ENCODE data around the gene ZNF644.

Gene ZNF644

GRCh38 chr1:91020967-91021685 is 709 bp downstream of the ZNF644 start:
- peak; percentile 57 for DNase-seq (ENCODE audit: low read depth)

GRCh38 chr1:91020486-91020885 is 1.3 kb downstream of the ZNF644 start:
- DNase-seq (ENCODE audit: low read depth): no peak

- DNase-seq (ENCODE audit: low read depth): no peak
Observed at GRCh38 chr1:91018006-91018405, 3.8 kb downstream of the ZNF644 start.

GRCh38 chr1:91015794-91016550 is 5.9 kb downstream of the ZNF644 start:
- DNase-seq (ENCODE audit: low read depth): no peak

DNA sequence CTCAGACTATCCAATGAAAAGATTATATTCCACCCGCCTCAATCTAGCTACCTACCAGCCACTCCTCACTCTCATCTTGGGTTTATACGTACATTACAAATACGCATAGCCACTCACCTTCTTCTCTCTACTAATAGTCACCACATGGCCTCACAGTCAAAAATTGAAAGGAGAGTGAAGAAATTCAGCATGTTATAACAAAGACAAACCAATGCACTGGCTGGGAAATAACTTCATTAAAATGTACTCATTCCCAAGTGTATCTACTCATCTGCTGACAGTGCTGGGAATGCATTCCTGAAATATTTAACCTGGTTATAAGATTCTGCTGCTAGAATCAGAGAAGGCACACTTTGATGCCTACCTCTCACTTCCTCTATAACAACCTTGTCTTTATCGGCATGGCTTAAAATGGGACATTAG is 6.5 kb downstream of the ZNF644 start:
- DNase-seq (ENCODE audit: low read depth): no peak

DNA sequence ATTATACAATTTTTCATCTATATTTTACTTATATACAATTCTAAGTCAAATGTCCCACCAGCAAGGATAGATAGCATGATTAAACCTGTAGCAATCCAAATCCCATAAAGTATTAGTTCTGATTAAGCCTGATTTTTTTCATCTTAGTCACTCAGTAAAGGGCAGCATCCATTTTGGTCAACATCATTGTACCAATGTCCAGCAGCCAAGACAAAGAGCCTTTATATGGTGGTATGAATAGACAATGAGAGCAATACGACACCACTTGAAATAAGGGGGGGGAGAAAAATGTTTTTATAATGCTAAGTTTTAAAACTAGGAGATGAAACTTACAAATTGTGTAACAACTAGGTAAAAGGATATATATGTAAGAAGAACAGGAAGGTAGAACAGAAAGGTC is 7.4 kb downstream of the ZNF644 start:
- no peak for DNase-seq (ENCODE audit: low read depth)

- DNase-seq (ENCODE audit: low read depth): no peak
Observed at GRCh38 chr1:91013302-91013701, 8.5 kb downstream of the ZNF644 start.

GRCh38 chr1:91012196-91012595 is 9.6 kb downstream of the ZNF644 start:
- no peak for DNase-seq (ENCODE audit: low read depth)

DNA sequence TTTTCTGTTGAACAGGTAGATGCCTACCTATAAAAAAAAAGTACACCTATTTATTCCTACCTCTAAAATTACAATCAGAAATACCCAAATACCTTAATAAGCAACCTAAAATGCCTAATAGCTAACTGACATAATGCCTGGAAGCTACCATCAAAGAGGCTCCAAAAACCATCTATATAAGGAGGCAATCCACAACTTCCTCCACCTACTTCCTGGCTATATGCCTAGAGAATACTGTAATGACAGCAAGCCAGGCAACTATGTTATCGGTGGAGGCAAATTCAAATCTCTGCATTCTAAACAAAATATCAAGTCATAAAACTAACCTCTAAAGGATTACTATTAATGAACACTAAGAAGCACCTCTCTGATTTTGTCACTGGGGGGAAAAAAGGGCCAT is 10.1 kb downstream of the ZNF644 start:
- DNase-seq (ENCODE audit: low read depth): no peak

DNA sequence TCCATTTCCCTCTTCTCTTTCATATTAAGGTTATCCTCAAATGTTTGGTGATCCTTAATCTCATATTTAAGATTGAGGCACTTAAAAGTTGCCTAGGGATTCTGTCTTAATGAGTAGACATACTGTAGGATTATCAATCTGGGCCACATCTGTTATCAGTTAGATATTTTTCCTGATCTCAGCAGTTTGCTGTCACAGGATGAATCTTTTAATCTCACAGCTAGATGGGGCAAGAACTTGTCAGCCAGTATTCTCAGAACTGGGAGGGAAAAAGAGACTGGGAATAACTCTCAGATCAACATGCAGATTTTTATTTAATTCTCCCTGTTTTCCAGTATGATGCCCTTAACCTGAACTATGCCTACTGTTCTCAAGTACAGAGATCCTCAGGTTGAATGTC is 14.0 kb downstream of the ZNF644 start:
- DNase-seq (ENCODE audit: low read depth): no peak

- no peak for DNase-seq (ENCODE audit: low read depth)
Observed at GRCh38 chr1:91007092-91007491, 14.7 kb downstream of the ZNF644 start.

DNA sequence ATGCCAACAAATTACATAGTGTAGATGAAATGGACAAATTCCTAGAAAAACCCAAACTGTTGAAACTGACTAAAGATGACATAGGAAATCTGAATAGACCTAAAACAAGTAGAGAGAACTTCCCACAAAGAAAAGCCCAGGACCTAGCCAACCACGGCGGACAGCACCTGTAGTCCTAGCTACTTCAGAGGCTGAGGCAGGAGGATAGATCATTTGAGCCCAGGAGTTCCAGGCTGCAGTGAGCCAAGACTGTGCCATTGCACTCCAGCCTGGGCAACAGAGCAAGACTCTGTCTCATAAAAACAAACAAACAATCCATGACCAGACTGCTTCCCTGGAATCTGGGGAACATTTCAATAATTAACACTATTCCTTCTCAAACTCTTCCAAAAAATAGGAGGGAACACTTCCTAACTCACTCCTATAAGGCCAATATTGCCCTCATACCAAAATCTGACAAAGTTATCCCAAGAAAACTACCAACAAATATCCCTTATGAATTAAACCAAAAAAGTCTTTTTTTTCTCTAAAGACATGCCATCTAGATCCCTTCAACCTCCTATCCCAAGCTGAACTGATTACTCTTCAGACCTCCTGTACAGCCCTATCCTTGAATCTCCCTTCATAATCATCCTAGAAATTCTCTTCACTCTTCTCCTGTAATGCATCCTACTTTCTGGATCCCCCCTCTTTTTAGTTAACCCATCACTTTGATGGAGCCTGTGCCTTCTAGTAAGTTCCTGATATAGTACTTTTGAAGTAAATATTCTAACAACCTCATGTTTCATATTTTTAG is 15.5 kb downstream of the ZNF644 start:
- no peak for DNase-seq (ENCODE audit: low read depth)

GRCh38 chr1:91005285-91005684 is 16.6 kb downstream of the ZNF644 start:
- no peak for DNase-seq (ENCODE audit: low read depth)

GRCh38 chr1:91004145-91004544 is 17.7 kb downstream of the ZNF644 start:
- DNase-seq (ENCODE audit: low read depth): no peak

- DNase-seq (ENCODE audit: low read depth): no peak
Observed at GRCh38 chr1:90996742-90997413, 25.0 kb downstream of the ZNF644 start.

DNA sequence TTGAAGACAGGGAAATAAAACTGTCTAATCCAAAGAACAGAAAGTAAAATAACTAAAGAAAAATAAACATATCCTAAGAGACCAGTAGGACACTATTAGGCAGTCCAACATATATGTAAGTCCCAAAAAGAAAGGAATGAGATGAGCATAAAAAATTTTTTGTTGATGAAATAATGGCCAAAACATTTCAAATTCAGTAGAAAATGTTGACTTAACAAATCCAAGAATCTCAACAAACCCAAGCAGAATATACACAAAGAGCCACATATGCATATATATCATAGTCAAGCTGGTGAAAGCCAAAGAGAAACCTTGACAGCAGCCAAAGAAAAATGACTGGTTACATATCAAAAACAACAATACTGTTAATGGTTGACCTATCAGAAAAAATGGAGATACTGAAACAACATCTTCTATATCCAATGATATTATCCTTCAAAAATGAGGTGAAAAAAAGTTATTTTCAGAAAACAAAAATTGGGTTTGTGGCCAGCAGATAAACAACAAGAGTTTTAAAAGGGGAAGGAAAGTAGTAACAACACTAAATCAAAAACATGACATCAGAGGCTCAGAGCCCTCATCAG is 26.4 kb downstream of the ZNF644 start:
- DNase-seq (ENCODE audit: low read depth): no peak

- no peak for DNase-seq (ENCODE audit: low read depth)
Observed at GRCh38 chr1:90994461-90994860, 27.4 kb downstream of the ZNF644 start.

GRCh38 chr1:90993245-90993644 is 28.6 kb downstream of the ZNF644 start:
- DNase-seq (ENCODE audit: low read depth): no peak

DNA sequence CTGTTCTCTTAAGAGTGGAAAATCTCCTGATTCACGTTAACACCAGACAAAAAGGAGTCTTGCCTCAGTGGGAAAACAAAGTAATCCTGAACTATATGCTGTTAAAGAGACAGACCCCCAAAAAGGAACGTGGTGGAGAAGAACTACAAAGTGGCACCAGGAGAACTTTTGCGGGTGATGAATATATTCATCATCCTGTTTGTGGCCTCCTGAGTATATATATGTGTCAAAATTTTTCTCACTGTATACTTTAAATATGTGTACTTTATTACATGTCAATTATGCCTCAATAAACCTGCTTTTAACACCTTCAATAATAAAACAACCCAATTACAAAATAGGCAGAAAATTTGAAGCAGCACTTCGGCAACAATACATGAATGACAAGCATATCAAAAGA is 31.1 kb downstream of the ZNF644 start:
- DNase-seq (ENCODE audit: low read depth): no peak

GRCh38 chr1:90989990-90990389 is 31.8 kb downstream of the ZNF644 start:
- DNase-seq (ENCODE audit: low read depth): no peak

GRCh38 chr1:90989302-90989701 is 32.5 kb downstream of the ZNF644 start:
- DNase-seq (ENCODE audit: low read depth): no peak

DNA sequence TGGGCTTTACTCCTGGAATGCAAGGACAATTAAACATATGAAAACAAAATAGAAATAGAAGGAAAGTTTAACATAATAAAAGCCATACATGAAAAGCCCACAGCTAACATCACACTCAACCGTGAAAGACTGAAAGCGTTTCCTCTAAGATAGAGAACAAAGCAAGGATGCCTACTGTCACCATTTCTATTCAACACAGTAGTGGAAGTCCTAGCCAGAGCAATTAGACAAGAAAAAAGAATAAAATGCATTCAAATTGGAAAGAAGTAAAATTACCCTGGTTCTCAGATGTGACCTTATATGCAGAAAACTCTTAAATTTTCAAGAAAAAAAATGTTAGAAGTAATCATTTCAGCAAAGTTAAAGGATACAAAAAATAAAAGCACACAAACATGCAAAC is 34.0 kb downstream of the ZNF644 start:
- DNase-seq (ENCODE audit: low read depth): no peak

Measured in stimulated activated CD8-positive, alpha-beta memory T cell treated with anti-CD3 and anti-CD28 coated beads, Interleukin-12 subunit alpha, Interleukin-12 subunit beta, amount 100 ng/mL, for 4 hours (primary cell).